Posterior vena cava (tissue), 2 donors: ENCODE results near the gene RASSF5. TPM values are rescaled to one million over a fixed set of nuclear protein-coding genes. Genes with fewer than 3 reads are reported as not detected.
"Not testable (repeated sequence)": the region's sequence is repeated elsewhere in the genome, so short reads cannot be mapped to it uniquely, and the experiment has no call there.

Experiments used
- DNase-seq: peaks from one replicate; pipeline ENCODE4 v3.0.0-alpha.2; 2020; ENCODE audit warnings: low spot score
- intact Hi-C, 2 donors: fragments of 100-400 bp; cut with DNase I; formaldehyde crosslinking; loops; one replicate each; pipeline versions ENCODE4 v1.14.1 to v1.14.2; 2022 to 2023
- total RNA-seq, 2 donors: library from RNA; stranded (reverse); fragmentation: NEBNext Ultra II Directional; extraction: Animal tissue kit (Norgen Biotek cat#: 25700); gene quantifications; one replicate each; pipeline ENCODE4 v1.2.1, GENCODE V29; 2021
- donor health status: DM: yes; HTN: yes; CAD: no.
- donor health status: DM: yes; HTN: yes; CAD: no.

The RASSF5 gene
- total RNA-seq, 2 donors from 2014 or later, result 11.0 to 13.3 TPM

- intact Hi-C loops, result loop anchor here in 1 of 2 donors (10.0 kb wide), 1 partner anchor 702 kb away; no protein-coding TSS in a partner anchor
- no peak for DNase-seq
These were observed 34.9 kb upstream of the RASSF5 start for GRCh38 chr1:206472454-206472853.

- intact Hi-C loops, result loop anchor here in 1 of 2 donors (10.0 kb wide), 1 partner anchor 702 kb away; no protein-coding TSS in a partner anchor
- no peak for DNase-seq
These were observed 34.4 kb upstream of the RASSF5 start for GRCh38 chr1:206472886-206473285.

GRCh38 chr1:206476058-206476457 lies 31.3 kb upstream of the RASSF5 start:
- no peak for DNase-seq
- intact Hi-C loops, result loop anchor here in 1 of 2 donors (10.0 kb wide), 1 partner anchor 699 kb away; no protein-coding TSS in a partner anchor

GRCh38 chr1:206476591-206476990 lies 30.7 kb upstream of the RASSF5 start:
- intact Hi-C loops, result loop anchor here in 1 of 2 donors (10.0 kb wide), 1 partner anchor 698 kb away; no protein-coding TSS in a partner anchor
- no peak for DNase-seq

GRCh38 chr1:206477110-206477509 lies 30.2 kb upstream of the RASSF5 start:
- intact Hi-C loops, result loop anchor here in 1 of 2 donors (10.0 kb wide), 1 partner anchor 698 kb away; no protein-coding TSS in a partner anchor
- DNase-seq, result no peak

GRCh38 chr1:206477581-206478380 lies 29.6 kb upstream of the RASSF5 start:
- DNase-seq, result no peak
- intact Hi-C loops, result loop anchor here in 1 of 2 donors (10.0 kb wide), 1 partner anchor 697 kb away; no protein-coding TSS in a partner anchor

- intact Hi-C loops, result loop anchor here in 1 of 2 donors (10.0 kb wide), 1 partner anchor 696 kb away; no protein-coding TSS in a partner anchor
- no peak for DNase-seq
These were observed 28.6 kb upstream of the RASSF5 start for GRCh38 chr1:206478746-206479145.

GRCh38 chr1:206479183-206480125 lies 27.9 kb upstream of the RASSF5 start:
- DNase-seq, result peak; percentile 90
- intact Hi-C loops, result loop anchor here (10.0 kb wide), 2 partner anchors 435 to 695 kb away; no protein-coding TSS in a partner anchor

GRCh38 chr1:206480211-206480610 lies 27.1 kb upstream of the RASSF5 start:
- no peak for DNase-seq
- intact Hi-C loops, result loop anchor here (10.0 kb wide), 1 partner anchor 435 kb away; no protein-coding TSS in a partner anchor

- no peak for DNase-seq
These were observed 24.7 kb upstream of the RASSF5 start for GRCh38 chr1:206482611-206483010.

GRCh38 chr1:206483864-206484263 lies 23.5 kb upstream of the RASSF5 start:
- DNase-seq, result not testable (repeated sequence)
- intact Hi-C loops, result loop anchor here (10.0 kb wide), 1 partner anchor 431 kb away; no protein-coding TSS in a partner anchor

More at GRCh38 chr1:206482611-206483010, 24.7 kb upstream of the RASSF5 start:
- intact Hi-C loops, result loop anchor here (10.0 kb wide), 1 partner anchor 432 kb away; no protein-coding TSS in a partner anchor

- no peak for DNase-seq
- intact Hi-C loops, result loop anchor here (10.0 kb wide), 1 partner anchor 430 kb away; no protein-coding TSS in a partner anchor
These were observed 22.4 kb upstream of the RASSF5 start for GRCh38 chr1:206484901-206485300.

GRCh38 chr1:206486995-206487788 lies 20.1 kb upstream of the RASSF5 start:
- intact Hi-C loops, result loop anchor here (10.0 kb wide), 1 partner anchor 428 kb away; no protein-coding TSS in a partner anchor
- DNase-seq, result no peak

- DNase-seq, result no peak
- intact Hi-C loops, result loop anchor here (10.0 kb wide), 1 partner anchor 427 kb away; no protein-coding TSS in a partner anchor
These were observed 19.4 kb upstream of the RASSF5 start for GRCh38 chr1:206487970-206488369.

- intact Hi-C loops, result loop anchor here (10.0 kb wide), 1 partner anchor 426 kb away; no protein-coding TSS in a partner anchor
- no peak for DNase-seq
These were observed 18.9 kb upstream of the RASSF5 start for GRCh38 chr1:206488466-206488865.

- intact Hi-C loops, result loop anchor here (2.0 to 10.0 kb wide), 4 partner anchors 55 to 425 kb away; no protein-coding TSS in a partner anchor
- peak; percentile 92 for DNase-seq
These were observed 17.2 kb upstream of the RASSF5 start for GRCh38 chr1:206489980-206490770.

GRCh38 chr1:206490771-206491405 lies 16.4 kb upstream of the RASSF5 start:
- intact Hi-C loops, result loop anchor here (2.0 to 10.0 kb wide), 3 partner anchors 54 to 94 kb away; no protein-coding TSS in a partner anchor
- no peak for DNase-seq
